Activated gamma-delta T cell treated with anti-CD3 and anti-CD28 coated beads, Interleukin-2, amount 50 U/mL, for 16 hours (primary cell): Measurements from ENCODE around the gene PAPSS1.
"Not testable (repeated sequence)": the region's sequence is repeated elsewhere in the genome, so short reads cannot be mapped to it uniquely, and the experiment has no call there.

Source experiments
- DNase-seq: peaks from one replicate; pipeline ENCODE4 v3.0.0-alpha.2; 2020; ENCODE audit warnings: low read depth

The PAPSS1 gene

DNA sequence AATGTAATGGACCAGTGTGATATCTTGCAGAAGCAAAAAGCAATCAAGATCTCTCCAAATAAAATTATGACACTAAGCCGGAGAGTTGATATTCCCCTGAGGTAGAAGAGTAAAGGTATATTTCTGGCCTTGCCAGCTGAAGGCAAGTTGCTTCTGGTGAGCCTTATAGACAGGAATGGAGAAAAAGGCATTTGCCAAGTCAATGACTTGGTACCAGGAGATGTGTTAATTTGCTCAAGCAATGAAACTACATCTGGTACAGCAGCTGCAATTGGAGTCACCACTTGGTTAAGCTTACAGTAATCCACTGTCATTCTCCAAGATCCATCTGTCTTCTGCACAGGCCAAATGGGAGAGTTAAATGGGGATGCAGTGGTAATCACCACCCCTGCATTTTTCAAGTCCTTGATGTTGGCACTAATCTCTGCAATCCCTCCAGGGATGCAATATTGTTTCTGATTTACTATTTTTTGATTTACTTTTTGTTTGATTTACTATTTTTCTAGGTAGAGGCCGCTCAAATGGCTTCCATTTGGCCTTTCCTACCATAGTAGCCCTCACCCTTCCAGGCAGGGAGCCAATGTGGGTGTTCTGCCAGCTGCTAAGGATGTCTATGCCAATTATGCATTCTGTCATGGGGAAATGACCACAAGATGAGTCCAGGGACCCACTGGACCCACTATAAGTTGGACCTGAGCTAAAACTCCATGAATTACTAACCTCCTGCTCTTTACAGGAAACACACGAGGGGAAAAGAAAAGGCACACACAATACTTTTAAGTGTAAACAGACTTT lies 6.3 kb upstream of the PAPSS1 start:
- not testable (repeated sequence) for DNase-seq

DNA sequence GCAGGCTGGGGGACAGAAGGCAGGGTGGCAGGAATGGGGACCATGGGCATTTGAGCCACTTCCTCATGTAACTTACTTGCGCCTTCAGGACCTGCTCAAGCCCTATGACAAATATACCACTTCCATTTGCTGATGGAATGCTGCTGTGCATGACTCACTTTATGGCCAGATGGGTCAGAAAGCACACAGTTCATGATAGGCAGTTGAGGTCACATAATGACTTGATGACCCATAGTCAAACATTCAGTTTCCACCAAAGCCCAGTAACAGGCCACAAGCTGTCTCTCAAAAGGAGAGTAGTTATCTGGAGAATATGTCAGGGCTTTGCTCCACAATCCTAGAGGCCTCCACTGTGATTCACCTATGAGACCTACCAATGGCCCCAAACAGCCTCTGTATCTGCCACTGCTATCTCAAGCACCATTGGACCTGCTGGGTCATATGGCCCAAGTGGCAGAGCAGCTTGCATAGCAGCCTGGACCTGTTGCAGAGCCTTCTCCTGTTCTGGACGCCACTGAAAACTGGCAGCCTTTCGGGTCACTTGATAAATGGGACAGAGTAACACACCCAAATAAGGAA lies 5.3 kb upstream of the PAPSS1 start:
- no peak for DNase-seq

DNA sequence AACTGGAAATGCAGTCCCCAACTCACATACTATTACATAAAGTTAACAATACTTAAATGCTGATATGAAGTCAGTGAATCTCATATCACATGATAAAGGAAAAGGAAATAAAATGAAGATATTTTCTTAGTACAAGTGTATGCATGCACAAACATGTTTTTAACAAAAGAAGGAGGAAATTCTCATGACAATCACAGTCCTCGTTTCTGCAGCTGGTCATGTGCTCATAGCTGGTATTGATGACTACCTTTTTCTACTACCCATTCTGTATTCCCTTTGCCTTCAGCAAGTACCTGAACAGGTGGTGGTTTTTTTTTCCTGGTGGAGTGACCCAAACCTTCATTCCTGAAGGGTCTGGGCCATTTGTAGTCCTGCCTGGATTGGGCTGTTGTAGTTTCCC lies 3.3 kb upstream of the PAPSS1 start:
- DNase-seq: not testable (repeated sequence)

DNA sequence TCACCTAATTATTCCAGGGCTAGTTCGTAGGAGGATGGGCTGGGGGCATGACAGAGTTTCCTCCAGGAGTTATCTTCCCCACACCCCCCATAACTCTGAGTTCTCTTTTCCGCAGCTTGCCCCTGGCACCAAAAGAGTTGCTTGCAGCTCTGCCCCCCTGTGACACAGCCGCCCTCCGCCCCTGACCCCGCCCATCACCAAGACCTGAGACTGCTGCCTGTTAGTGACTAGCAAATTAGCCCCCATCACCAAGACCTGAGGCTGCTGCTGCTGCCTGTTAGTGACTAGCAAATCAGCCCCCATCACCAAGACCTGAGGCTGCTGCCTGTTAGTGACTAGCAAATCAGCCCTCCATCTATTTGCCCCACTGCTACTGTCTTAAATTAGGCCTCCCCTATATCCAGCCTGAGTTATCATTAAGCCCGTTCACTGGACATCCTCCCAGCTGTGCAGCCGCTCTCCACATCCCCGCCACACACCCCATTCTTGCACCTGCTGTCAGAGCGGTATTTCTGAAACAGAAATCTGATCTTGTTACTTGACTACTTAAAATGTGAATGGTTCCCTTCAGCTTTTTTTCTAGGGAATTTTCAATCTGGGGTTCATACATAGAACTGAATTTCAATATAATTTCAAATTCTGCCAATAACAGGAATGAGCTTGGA lies 1.5 kb upstream of the PAPSS1 start:
- peak; percentile 47 for DNase-seq

DNA sequence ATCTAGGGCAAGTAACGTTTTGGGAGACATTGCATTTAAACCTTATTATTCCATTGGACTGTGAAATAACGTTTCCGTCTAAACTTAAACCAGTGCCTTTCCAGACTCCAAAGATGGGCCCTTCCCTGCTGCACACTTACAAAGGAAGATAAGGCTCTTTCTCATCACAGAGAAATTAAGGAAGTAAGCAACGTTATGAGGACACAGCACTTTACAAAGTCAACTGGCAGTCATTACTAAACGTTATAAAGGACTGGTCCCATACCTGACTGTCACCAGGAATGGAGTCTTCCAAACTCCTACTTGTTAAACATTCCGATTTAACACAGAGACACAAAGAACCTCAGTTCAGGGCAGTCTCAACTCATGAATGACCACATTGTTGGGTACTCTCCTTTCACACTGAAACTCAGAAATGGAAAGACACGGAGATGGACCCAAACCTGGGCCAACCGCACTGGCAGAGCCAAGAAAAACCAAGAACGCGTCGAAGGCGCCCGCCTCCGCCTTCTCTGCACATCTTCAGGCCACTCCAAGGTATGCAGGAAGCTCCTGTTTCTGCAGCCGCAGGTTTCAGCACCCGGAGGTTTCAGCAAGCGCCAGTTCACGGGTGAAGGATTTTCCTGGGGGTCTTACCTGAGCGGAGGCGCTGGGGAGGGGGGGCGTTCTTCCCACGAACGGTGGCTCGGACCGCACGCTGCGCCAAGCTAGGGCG lies 670 bp downstream of the PAPSS1 start:
- DNase-seq: no peak

DNA sequence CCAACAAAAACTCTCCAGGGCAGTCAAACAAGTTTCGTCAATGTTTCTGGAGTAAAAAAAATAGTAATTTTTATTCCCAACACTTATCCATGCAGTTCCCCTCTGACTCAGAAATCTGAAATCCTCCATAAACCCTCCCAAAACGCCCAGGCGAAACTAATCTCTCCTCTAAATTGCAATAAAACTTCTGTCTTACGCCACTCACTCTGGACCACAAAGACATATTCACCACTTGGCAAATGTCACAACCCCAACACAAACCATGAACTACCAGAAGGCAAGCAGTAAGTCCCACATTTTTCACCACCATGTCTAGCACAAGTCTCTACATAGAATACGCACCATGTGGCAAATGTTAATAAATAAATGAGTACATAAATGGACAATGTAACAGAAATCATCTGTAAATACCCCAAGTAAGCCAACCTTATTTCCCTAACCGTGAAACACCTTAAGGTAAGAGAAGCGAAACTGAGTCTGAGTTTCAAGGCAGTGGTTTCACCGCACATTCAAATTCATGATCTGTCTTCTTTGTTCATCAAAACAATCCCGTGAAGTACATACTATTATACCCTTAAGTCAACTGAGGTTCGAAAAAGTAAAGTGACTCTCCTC lies 1.6 kb downstream of the PAPSS1 start:
- no peak for DNase-seq

DNA sequence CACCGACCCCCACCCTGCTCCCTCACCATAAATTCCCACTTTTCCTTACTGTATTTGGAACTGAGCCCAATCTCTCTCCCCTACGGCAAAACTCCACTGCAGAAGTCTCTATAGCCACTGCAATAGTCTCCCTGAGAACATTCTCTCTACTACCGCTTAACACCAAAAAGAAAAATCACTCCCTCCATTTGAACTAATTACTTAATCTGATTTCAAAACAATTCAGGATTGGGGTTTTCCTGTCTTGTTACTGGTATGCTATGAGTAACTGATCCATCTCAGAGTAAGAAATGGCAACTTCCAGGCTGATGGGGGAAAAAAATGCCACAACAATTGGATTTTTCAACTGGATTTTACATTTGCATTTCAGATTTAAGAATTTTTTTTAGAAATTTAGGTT lies 5.8 kb downstream of the PAPSS1 start:
- DNase-seq: no peak

DNA sequence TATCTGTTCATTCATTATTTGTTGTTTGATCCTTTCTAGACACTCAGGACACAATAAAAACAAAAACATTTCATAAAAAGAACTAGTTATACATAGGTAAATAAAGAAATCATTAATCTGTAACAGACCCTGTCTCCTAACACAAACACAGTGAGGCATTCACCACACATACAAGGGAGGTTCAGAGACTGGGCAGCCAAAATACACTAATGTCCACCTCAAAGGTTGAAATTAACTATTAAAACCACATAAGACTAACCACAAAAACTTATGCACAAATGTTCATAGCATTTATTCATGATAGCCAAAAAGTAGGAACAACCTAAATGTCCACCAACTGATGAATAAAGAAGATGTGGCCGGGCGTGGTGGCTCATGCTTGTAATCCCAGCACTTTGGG lies 7.8 kb downstream of the PAPSS1 start:
- DNase-seq: no peak

DNA sequence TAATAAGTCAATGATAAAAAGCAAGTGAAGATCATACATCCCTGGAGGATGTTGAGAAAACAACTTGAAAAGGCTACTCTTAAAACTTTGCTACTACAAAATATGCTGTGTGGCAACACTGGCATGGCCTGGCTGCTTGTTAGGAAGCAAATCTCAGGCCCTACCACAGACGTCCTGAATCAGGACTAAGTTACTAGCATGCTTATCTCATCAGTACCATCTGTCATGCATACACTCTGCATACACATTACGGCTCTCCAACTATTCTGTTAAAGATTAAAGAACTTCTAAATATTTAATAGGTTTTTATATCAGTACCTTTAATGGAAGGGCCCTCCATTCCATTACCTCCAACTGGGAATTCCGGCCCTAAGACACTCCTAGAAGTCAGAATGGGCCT lies 8.2 kb downstream of the PAPSS1 start:
- no peak for DNase-seq

DNA sequence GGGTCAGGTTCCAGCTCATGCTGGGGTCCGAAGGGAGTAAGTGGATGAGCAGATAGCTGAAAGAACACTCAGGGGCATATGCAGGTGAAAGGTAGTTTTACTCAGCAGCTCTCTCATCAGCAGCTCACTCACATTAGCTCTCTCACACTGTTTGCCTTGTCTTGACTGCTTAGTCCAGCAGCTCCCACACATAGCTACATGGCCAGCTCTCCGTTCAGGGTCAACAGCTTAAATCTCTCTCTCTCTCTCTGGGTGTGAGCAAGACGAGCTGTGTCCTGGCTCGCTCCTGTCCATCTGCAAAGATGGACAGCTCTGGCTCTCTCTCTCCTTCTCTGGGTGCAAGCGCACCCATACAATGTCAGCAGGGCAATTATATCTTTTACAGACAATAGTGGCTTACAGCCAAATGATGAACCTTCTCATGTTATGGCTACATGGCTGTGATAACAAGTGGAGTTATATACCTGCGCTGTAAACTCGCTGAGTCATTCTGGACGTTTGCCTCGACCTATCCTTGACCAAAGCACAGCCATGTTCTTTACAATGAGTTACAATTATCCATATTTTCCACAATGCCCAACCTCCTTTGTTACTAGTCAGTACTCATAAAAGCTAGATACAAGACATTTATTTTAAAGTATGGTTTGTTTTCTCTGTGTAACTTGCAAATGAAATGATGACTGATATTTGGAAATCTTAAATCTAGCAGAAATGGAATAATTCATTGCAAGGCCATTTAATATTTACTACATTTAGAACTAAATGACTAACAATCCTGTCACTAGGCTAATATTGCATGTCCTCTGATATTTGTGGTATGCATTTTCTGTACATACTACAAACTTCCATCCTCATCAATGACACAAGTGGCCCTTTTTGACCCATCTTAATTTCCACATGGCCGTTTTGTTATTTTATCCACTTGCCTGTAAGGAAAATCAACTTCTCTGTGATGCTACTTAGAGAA lies 9.3 kb downstream of the PAPSS1 start:
- no peak for DNase-seq

DNA sequence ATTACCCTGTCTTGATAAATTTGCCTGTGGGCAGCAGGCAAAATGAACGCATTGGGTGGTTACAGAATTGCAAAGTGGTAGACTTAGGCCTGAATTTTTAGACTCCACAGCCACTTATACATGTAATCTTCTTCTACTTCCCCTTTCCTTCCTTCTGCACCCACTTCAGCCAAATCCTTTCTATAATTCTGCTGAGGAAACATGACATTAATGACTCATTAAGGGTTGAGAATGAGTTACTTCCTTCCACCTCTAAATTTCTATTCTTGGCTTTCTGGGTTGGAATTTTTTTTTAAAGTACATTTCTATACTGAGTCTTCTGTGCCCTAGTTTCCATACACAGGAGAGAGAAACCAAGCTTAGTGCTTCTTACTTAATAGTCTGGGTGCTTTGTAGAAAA lies 10.1 kb downstream of the PAPSS1 start:
- no peak for DNase-seq

DNA sequence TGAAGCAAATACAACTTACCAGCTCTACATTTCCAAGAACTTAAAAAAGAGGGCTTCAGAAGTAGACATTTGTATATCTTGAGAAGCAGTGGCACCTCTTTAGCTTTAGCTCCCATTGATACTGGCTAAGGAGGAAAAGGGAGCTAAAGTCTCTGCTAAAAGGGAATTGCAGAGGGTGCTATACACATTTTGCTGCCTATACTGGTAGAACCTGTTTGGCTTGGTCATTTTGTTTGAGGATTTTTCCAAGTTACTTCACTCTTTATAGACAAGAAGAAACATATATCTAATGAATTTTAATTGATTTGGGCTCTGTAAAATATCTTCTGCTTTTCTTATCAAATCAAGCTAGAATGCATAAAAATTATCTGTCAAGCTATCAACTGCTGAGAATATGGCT lies 11.8 kb downstream of the PAPSS1 start:
- DNase-seq: no peak

DNA sequence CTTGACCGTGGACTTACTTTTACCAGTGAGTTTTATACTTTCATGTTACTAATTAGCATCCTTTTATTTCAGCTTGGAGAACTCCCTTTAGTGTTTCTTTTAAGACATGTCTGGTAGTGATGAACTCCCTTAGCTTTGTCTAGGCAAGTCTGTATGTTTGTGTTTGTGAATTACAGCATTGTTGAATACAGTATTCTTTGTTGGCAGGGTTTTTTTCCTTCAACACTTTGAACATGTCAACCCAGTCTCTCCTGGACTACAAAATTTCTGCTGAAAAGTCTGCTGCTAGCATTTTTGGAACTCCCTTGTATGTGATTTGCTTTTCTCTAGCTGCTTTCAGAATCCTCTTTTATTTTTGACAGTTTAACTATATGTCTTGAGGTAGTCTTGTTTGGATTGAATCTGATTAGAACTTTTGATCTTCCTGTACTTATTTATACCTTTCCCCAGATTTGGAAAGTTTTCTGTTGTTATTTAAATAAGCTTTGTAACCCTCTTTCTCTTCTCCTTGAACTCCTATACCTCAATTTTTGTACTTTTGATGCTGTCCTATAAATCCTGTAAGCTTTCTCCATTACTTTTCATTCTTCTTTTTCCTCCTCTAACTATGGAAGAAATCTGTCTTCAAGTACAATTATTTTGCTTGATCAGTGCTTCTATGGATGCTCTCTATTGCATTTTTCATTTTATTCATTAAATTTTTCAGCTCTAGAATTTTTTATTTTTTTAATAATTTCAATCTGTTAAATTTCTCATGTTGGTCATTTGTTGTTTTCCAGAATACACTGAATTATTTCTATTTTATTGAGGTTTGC lies 14.1 kb downstream of the PAPSS1 start:
- DNase-seq: no peak

DNA sequence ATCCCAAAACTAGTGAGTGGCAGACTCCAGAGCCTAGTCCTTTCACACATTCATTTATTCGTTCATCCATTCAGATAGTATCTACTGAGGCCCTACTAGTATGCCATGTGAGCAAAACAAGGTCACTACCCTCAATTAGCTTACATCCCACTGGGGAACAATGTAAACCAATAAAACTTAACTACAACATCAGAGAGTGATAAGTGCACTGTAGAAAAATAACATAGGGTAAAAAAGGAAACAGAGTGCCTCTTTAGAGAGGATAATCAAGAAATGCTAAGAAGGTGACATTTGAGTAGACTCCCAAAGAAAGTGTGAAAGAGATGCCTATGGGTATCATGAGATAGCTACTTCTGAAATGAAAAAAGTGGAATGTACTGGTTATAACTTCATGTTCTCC lies 18.5 kb downstream of the PAPSS1 start:
- DNase-seq: no peak

DNA sequence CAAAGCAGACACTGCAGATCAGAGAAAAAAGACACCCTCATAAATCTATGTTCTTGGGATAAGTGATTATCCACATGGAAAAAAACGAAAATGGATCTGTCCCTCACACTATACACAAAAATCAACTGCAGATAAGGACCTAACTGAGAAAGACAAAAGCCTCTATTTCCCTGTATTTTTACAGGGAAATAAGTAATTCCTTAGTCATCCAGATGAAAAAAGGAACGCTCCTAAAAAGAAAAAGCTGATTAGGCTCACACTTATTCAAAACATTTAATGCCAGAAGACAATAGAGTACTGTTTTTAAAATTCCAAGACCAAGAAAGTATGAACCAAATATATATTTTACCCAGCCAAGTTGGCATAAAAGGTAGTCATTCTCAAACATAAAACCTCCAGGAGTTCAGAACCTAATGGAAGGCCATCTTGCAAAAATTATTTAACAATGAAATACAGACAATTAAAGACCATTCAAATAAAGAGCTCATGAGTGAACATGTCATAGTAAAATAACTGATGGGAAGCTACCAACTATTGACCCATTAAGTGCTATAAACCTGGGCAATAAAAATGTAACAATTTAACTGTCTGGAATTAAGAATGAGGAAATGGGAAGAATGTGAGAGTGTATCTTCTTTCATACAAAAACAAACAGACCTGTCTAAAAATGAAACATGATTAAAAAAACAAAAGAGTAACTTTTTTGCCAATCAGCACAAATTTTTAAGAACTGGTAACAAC lies 20.4 kb downstream of the PAPSS1 start:
- DNase-seq: no peak

DNA sequence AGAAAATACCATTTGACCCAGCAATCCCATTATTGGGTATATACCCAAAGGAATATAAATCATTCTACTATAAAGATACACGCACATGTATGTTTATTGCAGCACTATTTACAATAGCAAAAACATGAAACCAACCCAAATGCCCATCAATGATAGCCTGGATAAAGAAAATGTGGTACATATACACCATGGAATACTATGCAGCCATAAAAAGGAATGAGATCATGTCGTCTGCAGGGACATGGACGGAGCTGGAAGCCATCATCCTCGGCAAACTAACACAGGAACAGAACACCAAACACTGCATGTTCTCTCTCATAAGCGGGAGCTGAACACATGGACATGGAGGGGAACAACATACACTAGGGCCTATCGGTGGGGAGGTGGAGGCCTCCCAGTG lies 23.8 kb downstream of the PAPSS1 start:
- DNase-seq: not testable (repeated sequence)

DNA sequence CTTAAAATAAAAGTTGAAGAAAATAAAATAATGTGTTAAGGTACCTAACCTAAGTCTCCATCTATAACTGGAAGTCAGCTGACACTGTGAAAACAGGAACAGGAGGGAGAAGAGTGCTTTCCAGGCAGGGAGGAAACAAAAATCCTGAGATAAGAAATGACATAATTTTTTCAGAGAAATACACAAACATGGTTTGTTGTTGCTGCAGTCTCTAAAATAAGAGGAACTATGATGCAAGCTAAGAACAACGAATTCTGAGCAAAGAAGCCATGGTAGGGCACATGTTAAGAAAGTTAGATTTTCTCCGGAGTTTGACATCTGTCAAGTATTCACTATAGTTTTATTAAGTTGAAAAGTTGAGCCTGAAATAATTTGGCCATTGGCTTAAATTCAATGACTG lies 26.9 kb downstream of the PAPSS1 start:
- DNase-seq: no peak

DNA sequence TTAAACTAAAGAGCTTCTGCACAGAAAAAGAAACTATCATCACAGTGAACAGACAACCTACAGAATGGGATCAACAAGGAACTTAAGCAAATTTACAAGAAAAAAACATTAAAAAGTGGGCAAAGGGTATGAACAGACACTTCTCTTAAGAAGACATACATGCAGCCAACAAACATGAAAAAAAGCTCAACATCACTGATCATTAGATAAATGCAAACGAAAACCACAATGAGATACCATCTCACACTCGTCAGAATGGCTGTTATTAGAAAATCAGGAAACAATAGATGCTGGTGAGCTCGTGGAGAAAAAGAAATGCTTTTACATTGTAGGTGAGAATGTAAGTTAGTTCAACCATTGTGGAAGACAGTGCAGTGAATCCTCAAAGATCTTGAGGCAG lies 27.8 kb downstream of the PAPSS1 start:
- no peak for DNase-seq

DNA sequence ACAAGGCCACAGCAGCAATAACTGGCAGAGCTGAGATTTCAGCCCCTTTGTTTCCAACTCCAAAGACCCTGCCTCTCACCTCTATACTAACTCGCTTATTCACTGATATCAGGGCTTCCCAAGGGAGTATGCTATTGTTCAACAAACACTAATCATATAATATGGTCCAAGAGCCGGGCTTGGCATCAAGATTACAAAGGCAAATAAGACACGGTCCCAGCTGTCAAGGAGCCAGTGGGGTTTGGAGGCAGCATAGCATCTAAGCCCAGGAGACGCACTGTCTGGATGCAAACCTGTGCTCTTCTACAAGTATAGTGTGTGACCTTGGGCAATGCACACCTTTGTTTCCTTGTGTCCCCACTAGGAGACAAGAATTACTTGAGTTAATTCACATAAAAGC lies 28.7 kb downstream of the PAPSS1 start:
- DNase-seq: no peak
